A673 (cell line): Measurements from ENCODE around the gene MRPS23.

Experiments used
- EZH2 ChIP-seq: fragments of 200-600 bp; sonication (generic); IDR thresholded peaks from 2 replicates; pipeline ENCODE4 v1.6.1; 2017; ENCODE audit warnings: borderline replicate concordance, low read depth, mild to moderate bottlenecking, mixed read lengths, antibody characterized with exemption, low read length; ENCODE audit not compliant: poor library complexity, severe bottlenecking
- TF ChIP-seq, protein P1 (sequence below): fragments of 300-800, 200-600 bp; sonication (generic); conservative IDR thresholded peaks from 2 replicates; pipeline ENCODE4 v1.5.1; 2017; ENCODE audit warnings: low read depth, mild to moderate bottlenecking, antibody characterized with exemption, low read length, moderate library complexity, mixed read lengths

DNA sequence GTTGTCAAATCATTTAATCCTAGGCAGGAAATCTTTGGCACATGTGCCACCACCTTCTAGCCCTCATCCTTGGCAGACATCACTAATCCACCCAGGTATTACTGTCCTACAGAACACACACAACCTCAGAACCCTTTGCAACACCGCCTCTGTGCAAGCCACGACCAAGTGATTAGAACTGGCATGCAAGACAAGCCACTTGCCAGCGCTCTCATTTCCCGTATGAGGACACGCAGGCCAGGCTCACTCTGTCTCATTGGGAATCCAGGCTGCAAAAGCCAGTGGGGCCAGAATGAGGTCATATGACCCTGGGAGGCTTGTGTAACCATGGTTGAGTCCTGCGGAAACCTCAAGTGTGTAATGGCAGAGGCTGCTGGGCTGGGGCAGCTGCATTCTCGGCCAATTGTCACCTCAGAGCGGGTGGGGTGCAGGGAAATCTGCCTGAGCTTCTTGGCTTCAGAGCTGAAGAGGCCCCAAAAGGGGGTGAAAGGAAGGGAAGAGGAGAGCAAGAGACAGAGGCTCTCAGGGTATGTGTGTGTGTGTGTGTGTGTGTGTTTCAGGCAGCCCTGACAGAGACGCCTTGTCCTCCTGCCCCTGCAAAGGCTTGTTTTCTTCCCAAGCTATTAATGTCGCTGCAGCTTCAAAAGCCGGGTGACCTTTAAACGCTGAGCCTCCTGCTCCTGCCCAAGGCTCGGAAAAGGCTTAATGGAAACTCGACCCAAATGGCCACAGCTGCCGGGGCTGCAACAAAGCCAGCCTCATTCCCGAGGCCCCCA is 43.2 kb upstream of the MRPS23 start:
- TF ChIP-seq, protein P1, sequence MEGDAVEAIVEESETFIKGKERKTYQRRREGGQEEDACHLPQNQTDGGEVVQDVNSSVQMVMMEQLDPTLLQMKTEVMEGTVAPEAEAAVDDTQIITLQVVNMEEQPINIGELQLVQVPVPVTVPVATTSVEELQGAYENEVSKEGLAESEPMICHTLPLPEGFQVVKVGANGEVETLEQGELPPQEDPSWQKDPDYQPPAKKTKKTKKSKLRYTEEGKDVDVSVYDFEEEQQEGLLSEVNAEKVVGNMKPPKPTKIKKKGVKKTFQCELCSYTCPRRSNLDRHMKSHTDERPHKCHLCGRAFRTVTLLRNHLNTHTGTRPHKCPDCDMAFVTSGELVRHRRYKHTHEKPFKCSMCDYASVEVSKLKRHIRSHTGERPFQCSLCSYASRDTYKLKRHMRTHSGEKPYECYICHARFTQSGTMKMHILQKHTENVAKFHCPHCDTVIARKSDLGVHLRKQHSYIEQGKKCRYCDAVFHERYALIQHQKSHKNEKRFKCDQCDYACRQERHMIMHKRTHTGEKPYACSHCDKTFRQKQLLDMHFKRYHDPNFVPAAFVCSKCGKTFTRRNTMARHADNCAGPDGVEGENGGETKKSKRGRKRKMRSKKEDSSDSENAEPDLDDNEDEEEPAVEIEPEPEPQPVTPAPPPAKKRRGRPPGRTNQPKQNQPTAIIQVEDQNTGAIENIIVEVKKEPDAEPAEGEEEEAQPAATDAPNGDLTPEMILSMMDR = no peak; the same call in 1 of the 2 replicates
- no peak for TF ChIP-seq EZH2
